BE2C (cell line): ENCODE measurements around the gene DRC3.
A peak's percentile ranks its signal among the peaks of the same experiment; 100 is the strongest.

Experiments
- DNase-seq: peaks from one replicate; pipeline ENCODE4 v3.0.0-alpha.2; 2020
- H3K27me3 ChIP-seq: fragments of 250-450 bp; sonication (Bioruptor Pico); 2 replicates; pipeline ENCODE4 v1.5.1; 2020; ENCODE audit warnings: mild to moderate bottlenecking
- H3K36me3 ChIP-seq: fragments of 250-450 bp; sonication (Bioruptor Pico); 2 replicates; pipeline ENCODE4 v1.5.1; 2020; ENCODE audit warnings: mild to moderate bottlenecking
- H3K4me1 ChIP-seq: fragments of 250-450 bp; sonication (Bioruptor Pico); 2 replicates; pipeline ENCODE4 v1.5.1; 2020
- H3K4me3 ChIP-seq: 2 replicates; pipeline ENCODE4 v1.5.1; 2011; ENCODE audit warnings: low read depth, low read length
- H3K9me3 ChIP-seq: fragments of 250-450 bp; sonication (Bioruptor Pico); 2 replicates; pipeline ENCODE4 v1.5.1; 2020
- TF ChIP-seq, protein P1 (sequence below): IDR thresholded peaks from 2 replicates; pipeline ENCODE4 v1.5.1; 2012; ENCODE audit warnings: mild to moderate bottlenecking, low read depth, low read length

Gene DRC3

GRCh38 chr17:17940441-17940911, 32.2 kb upstream of the DRC3 start:
- H3K27me3 ChIP-seq, result no peaks in the 10 kb centered on the region
- peak; percentile 20 for DNase-seq
- no peaks in the 10 kb centered on the region for H3K9me3 ChIP-seq
- H3K36me3 ChIP-seq, result no peaks in the 10 kb centered on the region
- H3K4me1 ChIP-seq, result peaks cover 31% of the 10 kb centered on the region
- H3K4me3 ChIP-seq, result no peak overlapping the region
- TF ChIP-seq, protein P1, sequence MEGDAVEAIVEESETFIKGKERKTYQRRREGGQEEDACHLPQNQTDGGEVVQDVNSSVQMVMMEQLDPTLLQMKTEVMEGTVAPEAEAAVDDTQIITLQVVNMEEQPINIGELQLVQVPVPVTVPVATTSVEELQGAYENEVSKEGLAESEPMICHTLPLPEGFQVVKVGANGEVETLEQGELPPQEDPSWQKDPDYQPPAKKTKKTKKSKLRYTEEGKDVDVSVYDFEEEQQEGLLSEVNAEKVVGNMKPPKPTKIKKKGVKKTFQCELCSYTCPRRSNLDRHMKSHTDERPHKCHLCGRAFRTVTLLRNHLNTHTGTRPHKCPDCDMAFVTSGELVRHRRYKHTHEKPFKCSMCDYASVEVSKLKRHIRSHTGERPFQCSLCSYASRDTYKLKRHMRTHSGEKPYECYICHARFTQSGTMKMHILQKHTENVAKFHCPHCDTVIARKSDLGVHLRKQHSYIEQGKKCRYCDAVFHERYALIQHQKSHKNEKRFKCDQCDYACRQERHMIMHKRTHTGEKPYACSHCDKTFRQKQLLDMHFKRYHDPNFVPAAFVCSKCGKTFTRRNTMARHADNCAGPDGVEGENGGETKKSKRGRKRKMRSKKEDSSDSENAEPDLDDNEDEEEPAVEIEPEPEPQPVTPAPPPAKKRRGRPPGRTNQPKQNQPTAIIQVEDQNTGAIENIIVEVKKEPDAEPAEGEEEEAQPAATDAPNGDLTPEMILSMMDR, result no peak

- Histone ChIP-seq H3K9me3 (no peaks in the 10 kb centered on the region), H3K4me3 (no peak overlapping the region), H3K4me1 (peaks cover 31% of the 10 kb centered on the region), H3K27me3 (no peaks in the 10 kb centered on the region), H3K36me3 (no peaks in the 10 kb centered on the region)
- DNase-seq, result no peak
- TF ChIP-seq, protein P1, result no peak
Observed at GRCh38 chr17:17941015-17941414, 31.6 kb upstream of the DRC3 start.

DNA sequence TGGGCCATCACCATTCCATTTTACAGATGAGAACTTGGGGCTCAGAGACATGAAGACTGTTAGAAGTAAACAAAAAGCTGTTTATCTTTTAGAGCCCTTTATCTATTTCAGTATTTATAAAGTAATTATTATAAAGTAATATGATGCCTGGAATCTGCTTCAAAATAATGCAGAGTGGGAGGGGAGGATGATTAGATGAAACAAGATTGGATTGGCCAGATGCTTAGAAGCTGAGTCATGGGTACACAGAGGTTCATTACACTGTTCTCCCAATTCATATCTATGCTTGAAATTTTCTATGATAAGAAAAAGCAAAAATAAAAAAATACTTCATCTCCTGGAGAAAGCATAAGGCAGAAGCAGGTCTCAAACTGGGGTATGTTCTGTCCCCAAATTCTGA, 29.8 kb upstream of the DRC3 start:
- no peaks in the 10 kb centered on the region for H3K36me3 ChIP-seq
- H3K4me1 ChIP-seq, result peaks cover 31% of the 10 kb centered on the region
- no peak for DNase-seq

GRCh38 chr17:17943281-17943984, 29.2 kb upstream of the DRC3 start:
- H3K27me3 ChIP-seq, result no peaks in the 10 kb centered on the region
- DNase-seq, result peak; percentile 20
- TF ChIP-seq, protein P1, result no peak
- H3K4me1 ChIP-seq, result peaks cover 31% of the 10 kb centered on the region
- H3K4me3 ChIP-seq, result no peak overlapping the region
- H3K9me3 ChIP-seq, result no peaks in the 10 kb centered on the region
- no peaks in the 10 kb centered on the region for H3K36me3 ChIP-seq

More for the DNA sequence above, 29.8 kb upstream of the DRC3 start:
- H3K4me3 ChIP-seq, result no peak overlapping the region
- H3K27me3 ChIP-seq, result no peaks in the 10 kb centered on the region
- H3K9me3 ChIP-seq, result no peaks in the 10 kb centered on the region
- TF ChIP-seq, protein P1, result no peak

GRCh38 chr17:17944242-17944641, 28.4 kb upstream of the DRC3 start:
- Histone ChIP-seq H3K4me1 (peaks cover 31% of the 10 kb centered on the region), H3K27me3 (no peaks in the 10 kb centered on the region), H3K36me3 (no peaks in the 10 kb centered on the region), H3K4me3 (no peak overlapping the region), H3K9me3 (no peaks in the 10 kb centered on the region)
- TF ChIP-seq, protein P1, result no peak
- DNase-seq, result no peak

DNA sequence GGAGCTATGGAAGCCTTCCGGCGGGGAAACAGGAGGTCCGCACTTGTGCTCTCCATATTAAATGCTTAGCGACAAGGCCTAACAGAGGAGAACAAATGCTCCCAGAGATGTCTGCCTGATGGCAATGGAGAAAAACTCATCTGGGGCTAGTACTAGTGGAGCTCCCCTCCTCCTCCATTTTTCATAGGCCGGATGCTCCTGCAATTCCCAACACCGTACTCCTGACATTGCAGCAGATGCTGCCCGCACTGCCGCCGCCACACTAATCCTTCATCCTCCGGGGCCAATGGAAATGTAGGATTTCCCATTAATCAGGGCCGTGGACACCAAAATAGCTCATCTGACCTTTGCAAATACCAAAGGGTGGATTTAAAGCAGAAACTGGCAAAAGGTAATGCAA, 27.9 kb upstream of the DRC3 start:
- H3K36me3 ChIP-seq, result no peaks in the 10 kb centered on the region
- H3K4me3 ChIP-seq, result no peak overlapping the region
- H3K27me3 ChIP-seq, result no peaks in the 10 kb centered on the region
- no peaks in the 10 kb centered on the region for H3K9me3 ChIP-seq
- no peak for DNase-seq
- TF ChIP-seq, protein P1, result no peak
- H3K4me1 ChIP-seq, result peaks cover 31% of the 10 kb centered on the region
